NCI-H345 (cell line): ENCODE measurements around the gene MAN1C1.

Experiments
- DNase-seq: peaks from one replicate; lab custom pipeline; 2025; lab: John Stamatoyannopoulos, UW

The MAN1C1 gene

GRCh38 chr1:25614501-25615171 is 2.0 kb upstream of the MAN1C1 start:
- no peak for DNase-seq

- DNase-seq, result no peak
Observed at GRCh38 chr1:25615172-25615541, 1.4 kb upstream of the MAN1C1 start.

DNA sequence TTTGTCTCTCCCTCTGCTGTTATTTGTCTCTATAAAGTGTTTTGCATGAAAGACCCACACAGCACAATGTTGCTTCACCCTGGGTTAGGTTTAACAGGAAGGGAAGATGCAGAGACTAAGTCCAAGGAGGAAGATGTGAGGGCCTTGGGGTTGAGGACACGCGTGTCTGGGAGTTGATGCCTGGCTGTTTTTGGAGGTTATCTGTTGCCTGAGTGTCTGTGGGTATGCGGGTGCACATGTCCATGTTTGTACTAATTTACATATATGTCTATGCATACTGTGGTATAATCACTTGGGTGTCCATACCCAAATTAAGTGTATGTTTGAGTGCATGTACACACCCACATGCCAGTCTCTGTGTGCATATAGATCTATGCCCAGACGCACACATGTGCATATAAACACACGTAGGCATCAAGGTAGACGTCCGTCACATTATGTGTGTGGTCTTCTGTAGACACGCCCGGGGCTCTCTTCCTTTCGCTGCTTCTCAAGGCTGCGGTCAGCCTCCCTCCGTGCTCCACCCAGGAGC is 962 bp upstream of the MAN1C1 start:
- peak; percentile 45 for DNase-seq

DNA sequence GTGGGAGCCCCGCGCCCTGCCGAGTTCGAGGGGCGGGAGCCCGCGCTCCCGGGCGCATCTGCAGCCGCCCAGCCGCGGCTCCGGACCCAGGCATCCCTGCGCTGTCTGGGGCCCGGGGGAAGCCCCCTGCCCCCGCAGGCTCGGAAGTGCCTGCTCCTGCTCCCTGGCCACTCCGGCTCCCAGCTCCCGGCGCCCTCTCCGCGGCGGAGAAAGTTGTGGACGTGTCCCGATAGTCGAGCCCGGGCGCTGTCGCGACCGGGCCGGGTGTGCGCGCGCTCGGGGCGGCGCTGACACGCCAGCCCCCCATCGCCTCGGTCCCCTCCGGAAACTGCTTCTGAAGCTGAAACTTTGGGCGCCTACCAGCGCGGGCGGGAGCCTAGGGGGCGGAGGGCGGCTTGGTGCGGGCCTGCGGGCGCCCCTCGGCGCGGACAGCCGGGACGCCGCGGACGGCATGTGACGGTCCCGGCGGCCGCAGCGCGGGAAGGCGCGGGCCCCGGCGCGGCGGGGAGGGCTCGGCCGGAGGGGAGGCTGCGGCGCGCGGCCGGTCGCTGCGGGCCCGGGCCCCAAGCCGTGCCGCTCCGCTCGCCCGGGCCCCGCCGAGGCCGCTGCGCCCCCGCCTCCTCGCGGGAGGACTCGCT is 515 bp downstream of the MAN1C1 start:
- DNase-seq, result no peak

- DNase-seq, result no peak
Observed at GRCh38 chr1:25617625-25618432, 1.2 kb downstream of the MAN1C1 start.

DNA sequence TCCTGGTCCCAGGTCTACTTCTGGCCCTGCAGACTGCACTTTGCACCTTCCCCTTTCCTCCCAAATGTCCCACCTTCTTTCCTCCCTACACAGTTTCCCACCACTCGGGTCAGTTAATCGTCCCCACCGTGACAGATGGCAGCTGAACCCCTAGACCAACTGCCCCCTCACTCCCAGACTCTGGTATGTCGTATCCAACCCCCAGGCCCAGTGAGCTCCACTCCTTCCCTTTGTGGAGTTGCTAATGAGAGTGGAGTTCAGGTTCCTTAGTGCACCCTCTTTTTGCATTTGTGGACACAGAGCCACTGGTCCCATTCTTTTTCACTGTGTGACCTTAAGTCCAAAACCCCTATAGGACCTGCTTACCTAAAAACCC is 1.8 kb downstream of the MAN1C1 start:
- no peak for DNase-seq

DNA sequence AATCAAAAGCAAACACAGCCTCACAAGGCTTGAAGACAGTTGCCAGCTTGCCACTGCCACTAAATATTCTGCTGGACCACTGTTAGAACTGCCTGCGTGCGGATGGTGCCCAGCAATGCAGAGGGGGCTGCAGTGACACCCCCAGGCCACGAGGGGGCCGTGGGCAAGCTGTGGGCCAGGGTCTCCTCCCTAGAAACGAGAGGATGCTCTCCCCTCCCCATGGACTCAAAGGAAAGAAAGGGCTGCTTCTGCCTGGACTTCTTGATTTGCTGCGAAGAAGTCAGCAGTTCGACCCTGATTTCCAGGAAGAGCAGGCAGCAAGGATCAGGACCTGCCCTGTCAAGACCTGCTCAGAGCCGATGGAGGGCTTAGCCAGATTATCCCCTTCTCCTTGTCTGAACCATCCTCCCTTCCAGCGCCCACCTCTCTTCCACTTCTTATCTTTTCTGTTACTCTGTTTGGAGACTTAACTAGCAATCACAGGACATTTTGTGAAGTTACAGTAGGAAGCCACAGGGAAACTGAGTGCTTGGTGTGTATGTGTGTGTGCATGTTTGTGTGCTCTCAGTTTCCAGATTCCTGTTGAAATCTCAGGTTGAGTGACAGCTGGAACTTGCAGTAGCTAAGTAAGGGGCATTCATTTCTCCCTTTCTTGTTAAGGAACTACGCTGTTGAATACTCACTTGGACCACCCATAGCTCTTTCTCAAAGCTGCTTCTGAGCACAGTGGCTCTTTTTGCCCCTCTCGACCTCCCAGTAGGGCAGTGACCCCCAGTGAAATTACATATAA is 2.7 kb downstream of the MAN1C1 start:
- DNase-seq, result peak; percentile 65

DNA sequence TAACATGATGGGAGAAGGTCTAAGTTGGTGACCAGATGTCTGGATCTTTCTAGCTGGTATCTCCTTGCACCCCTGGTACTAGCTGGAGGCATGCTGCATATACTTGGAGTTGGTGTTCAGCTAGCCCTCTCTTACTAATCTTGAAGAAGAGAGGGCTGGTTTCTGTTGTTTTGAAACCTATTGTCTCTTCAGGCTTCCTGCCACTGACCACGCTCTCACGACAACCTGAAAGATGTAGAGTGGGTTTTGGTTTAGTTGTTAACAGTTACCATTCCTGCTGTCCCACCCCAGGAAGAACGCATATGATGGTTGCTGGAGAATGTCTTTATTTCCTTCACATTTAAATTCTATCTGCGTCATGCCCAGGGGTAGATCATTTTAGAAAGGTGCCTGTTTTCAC is 3.6 kb downstream of the MAN1C1 start:
- no peak for DNase-seq

DNA sequence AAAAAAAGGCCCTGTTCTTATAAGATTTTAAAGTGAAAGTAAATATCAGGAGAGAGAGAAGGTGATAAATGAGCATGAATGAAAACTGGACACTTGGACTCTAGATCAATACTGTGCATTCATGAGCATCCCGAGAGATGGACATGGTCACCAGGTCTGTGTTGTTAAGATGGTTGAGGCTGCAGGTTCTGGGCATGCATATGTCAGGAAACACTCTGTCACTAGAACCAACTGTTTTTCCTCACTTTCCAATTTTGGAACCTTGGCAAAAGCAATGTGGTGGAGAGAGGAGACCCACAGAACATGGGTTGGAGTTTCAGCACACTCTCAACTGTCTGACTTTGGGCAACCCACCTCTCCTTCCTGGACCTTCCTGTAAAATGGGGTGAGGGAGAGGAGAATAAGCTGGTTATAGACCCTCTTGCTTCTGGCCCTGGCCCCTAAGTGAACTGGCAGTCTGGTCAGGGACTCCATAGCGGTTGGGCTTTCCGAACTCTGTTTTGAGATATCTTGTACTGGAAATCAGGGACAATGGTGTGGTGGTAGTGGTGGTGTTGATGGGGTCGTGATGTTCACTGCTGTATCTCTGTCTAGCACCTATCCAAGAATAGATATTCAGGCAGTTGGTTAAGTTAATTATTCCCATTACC is 4.2 kb downstream of the MAN1C1 start:
- DNase-seq, result no peak

- no peak for DNase-seq
Observed at GRCh38 chr1:25621876-25622275, 5.3 kb downstream of the MAN1C1 start.

DNA sequence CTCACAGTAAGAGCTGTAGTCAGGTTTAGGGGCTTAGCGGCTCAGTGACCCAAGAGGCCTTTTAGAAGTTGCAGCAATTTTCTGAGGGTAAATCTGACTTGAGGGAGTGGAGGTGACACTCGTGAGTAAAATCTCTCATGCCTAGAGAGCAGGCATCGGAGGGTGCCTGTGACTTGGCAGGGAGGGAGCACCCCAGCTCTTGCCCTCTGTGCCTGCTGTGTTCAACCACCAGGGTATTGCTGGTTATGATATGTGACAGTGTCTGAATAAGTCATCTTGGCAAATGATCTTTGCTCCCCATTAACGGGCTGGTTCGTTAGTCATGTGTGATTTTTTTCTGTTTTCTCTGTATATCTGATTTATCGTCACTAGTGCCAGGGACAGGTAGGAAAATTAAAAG is 5.9 kb downstream of the MAN1C1 start:
- no peak for DNase-seq

- DNase-seq, result no peak
Observed at GRCh38 chr1:25623007-25623406, 6.4 kb downstream of the MAN1C1 start.

- no peak for DNase-seq
Observed at GRCh38 chr1:25623731-25624130, 7.1 kb downstream of the MAN1C1 start.

GRCh38 chr1:25624156-25624555 is 7.6 kb downstream of the MAN1C1 start:
- no peak for DNase-seq

- DNase-seq, result no peak
Observed at GRCh38 chr1:25624604-25625003, 8.0 kb downstream of the MAN1C1 start.

- DNase-seq, result no peak
Observed at GRCh38 chr1:25626018-25626417, 9.4 kb downstream of the MAN1C1 start.

GRCh38 chr1:25628741-25629421 is 12.3 kb downstream of the MAN1C1 start:
- DNase-seq, result no peak

DNA sequence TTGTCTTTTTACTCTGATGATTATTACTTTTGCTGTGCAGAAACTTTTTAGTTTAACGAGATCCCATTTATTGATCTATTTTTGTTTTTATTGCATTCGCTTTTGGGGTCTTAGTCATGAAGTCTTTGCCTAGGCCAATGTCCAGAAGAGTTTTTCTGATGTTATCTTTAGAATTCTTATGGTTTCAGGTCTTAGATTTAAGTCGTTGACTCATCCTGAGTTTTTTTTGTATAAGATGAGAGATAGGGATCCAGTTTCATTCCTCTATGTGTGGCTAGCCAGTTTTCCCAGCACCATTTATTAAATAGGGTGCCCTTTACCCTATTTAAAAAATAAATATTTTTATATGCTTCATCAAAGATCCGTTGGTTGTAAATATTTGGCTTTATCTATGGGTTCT is 13.2 kb downstream of the MAN1C1 start:
- no peak for DNase-seq

DNA sequence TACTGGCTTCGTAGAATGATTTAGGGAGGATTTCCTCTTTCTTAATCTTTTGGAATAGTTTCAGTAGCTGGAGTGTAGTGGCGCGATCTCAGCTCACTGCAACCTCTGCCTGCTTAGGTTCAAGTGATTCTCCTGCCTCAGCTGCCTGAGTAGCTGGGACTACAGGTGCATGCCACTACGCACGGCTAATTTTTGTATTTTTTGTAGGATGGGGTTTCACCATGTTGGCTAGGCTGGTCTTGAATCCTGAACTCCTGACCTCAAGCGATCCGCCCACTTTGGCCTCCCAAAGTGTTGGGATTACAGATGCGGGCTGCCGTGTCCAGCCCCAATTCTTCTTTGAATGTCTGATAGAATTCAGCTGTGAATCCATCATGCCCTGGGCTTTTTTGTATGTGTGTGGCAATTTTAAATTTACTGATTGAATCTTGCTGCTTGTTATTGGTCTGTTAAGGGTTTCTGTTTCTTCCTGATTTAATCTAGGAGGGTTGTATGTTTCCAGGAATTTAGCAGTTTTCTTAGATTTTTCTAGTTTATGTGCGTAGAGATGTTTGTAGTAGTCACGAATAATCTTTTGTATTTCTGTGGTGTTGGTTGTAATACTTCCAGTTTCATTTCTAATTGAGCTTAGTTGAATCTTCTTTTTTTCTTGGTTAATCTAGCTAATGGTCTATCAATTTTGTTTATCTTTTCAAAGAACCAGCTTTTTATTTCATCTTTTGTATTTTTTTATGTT is 15.3 kb downstream of the MAN1C1 start:
- no peak for DNase-seq

GRCh38 chr1:25634066-25634465 is 17.5 kb downstream of the MAN1C1 start:
- no peak for DNase-seq
